Middle frontal gyrus (tissue), 1 donor: Measurements from ENCODE around the gene NKAIN2.
"Not testable (repeated sequence)": the region's sequence is repeated elsewhere in the genome, so short reads cannot be mapped to it uniquely, and the experiment has no call there.

ENCODE experiments used
- DNase-seq: peaks from one replicate; pipeline ENCODE4 v3.0.0-alpha.2; 2015; ENCODE audit warnings: low spot score; ENCODE audit errors: extremely low spot score

Gene NKAIN2

GRCh38 chr6:124560078-124560477, 756.4 kb downstream of the NKAIN2 start:
- DNase-seq, result not testable (repeated sequence)

- peak; percentile 17 for DNase-seq
These were observed 757.4 kb downstream of the NKAIN2 start for GRCh38 chr6:124560873-124561567.

- no peak for DNase-seq
These were observed 758.0 kb downstream of the NKAIN2 start for GRCh38 chr6:124561635-124562130.

GRCh38 chr6:124564125-124564524, 760.5 kb downstream of the NKAIN2 start:
- not testable (repeated sequence) for DNase-seq

GRCh38 chr6:124567401-124567800, 763.7 kb downstream of the NKAIN2 start:
- DNase-seq, result no peak

- DNase-seq, result no peak
These were observed 770.3 kb downstream of the NKAIN2 start for GRCh38 chr6:124573953-124574352.

GRCh38 chr6:124577734-124578281, 774.1 kb downstream of the NKAIN2 start:
- no peak for DNase-seq

- no peak for DNase-seq
These were observed 786.3 kb downstream of the NKAIN2 start for GRCh38 chr6:124590001-124590400.

- no peak for DNase-seq
These were observed 796.0 kb downstream of the NKAIN2 start for GRCh38 chr6:124599656-124600055.

GRCh38 chr6:124604719-124605118, 801.1 kb downstream of the NKAIN2 start:
- no peak for DNase-seq

- DNase-seq, result no peak
These were observed 803.5 kb downstream of the NKAIN2 start for GRCh38 chr6:124607119-124607627.

GRCh38 chr6:124613031-124613430, 809.4 kb downstream of the NKAIN2 start:
- no peak for DNase-seq

GRCh38 chr6:124622351-124622750, 818.7 kb downstream of the NKAIN2 start:
- DNase-seq, result no peak

GRCh38 chr6:124633655-124634054, 830.0 kb downstream of the NKAIN2 start:
- no peak for DNase-seq

GRCh38 chr6:124640432-124640831, 836.8 kb downstream of the NKAIN2 start:
- DNase-seq, result no peak

- DNase-seq, result no peak
These were observed 852.2 kb downstream of the NKAIN2 start for GRCh38 chr6:124655866-124656265.

GRCh38 chr6:124658053-124658452, 854.4 kb downstream of the NKAIN2 start:
- DNase-seq, result no peak

- DNase-seq, result no peak
These were observed 855.8 kb downstream of the NKAIN2 start for GRCh38 chr6:124659427-124659826.

- DNase-seq, result no peak
These were observed 856.5 kb downstream of the NKAIN2 start for GRCh38 chr6:124660185-124660584.

GRCh38 chr6:124661097-124661661, 857.5 kb downstream of the NKAIN2 start:
- no peak for DNase-seq

GRCh38 chr6:124668028-124668427, 864.4 kb downstream of the NKAIN2 start:
- no peak for DNase-seq

- no peak for DNase-seq
These were observed 866.2 kb downstream of the NKAIN2 start for GRCh38 chr6:124669713-124670480.
